Measurements from ENCODE around the gene RBM33.

RBM33 gene

GRCh38 chr7:155774947-155775346 is 130.5 kb downstream of the RBM33 start:
- DNase-seq (ENCODE audit: low read depth in 2 of 2), result no peak

DNA sequence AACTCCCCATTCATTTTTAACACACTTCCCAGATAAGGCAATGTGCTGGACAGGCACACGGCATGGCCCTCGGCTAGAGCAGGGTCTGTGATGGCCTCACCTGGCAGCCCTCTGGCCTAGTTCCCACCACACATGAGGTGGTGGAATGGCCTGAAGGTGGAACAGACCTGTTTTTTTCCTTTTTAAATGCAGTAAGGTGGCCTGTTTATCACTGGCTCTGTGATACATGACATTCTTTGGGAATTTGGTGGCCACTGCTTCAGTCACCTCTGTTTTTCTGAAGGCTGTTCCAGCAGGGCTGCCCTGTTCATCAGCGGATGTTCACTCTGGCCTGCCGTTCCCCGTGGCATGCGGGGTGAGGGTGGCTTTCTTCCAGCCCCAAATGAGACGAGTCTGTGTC is 131.2 kb downstream of the RBM33 start:
- no peak for DNase-seq (ENCODE audit: low read depth in 2 of 2)

DNA sequence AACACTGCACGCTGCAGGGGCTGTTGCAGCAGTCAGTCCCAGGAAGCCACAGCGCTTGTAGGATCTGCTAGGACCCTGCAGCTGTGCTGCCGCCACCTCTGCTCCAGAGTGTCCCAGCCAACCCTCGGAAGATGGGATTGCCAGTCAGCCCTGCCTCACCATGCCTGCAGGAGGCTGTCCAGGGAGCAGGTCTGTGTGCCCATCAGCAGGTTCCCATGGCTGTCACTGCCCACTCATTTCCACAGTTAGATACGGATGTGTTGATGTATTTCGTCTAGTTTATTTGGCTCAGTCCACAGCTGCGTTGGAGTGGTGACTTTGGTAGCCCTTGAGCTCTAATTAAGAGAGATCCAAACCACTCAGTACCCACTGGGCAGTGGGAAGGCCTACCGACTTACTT is 132.1 kb downstream of the RBM33 start:
- DNase-seq (ENCODE audit: low read depth in 2 of 2), result no peak

- DNase-seq (ENCODE audit: low read depth in 2 of 2), result no peak
Observed at GRCh38 chr7:155778349-155778748, 133.9 kb downstream of the RBM33 start.

- no peak for DNase-seq (ENCODE audit: low read depth in 2 of 2)
Observed at GRCh38 chr7:155780884-155781283, 136.4 kb downstream of the RBM33 start.

DNA sequence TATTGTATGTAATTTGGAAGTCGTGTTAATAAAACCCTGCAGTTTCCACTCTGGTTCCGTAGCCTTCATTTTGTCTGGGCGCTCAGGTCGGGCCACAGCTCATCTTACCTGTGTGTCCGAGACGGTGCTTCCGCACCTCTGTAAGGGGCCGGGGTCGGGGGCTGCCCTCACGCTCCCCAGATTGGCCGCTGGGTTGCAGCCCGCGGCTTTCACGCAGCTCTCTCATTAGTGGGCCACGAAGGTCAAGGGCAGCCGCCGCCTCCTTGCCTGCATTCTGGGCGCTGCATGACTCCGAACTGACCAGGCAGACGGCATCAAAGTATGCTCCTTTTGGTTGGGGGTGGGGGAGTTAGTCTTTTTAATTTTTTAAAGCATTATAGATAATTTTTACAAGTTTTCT is 137.0 kb downstream of the RBM33 start:
- DNase-seq (ENCODE audit: low read depth in 2 of 2), result no peak

DNA sequence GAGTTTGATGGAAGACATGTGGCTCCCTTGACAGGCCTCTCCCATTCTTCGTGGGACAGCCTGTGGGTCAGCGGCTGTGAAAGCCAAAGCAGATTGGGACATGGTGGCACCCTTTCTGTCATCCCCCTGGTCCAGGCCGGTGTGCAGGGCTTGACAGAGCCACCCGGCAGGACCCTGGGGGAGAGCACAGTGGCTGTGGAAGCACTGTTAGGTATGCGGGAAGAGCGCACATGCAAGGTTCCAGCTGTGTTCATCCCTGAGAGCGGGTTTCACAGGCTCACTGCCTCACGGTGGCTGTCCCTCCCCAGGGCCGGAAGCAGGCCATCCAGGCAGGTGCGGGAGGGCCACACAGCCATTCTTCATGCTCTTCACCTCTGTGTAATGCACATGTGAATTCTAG is 138.0 kb downstream of the RBM33 start:
- DNase-seq (ENCODE audit: low read depth in 2 of 2), result no peak

DNA sequence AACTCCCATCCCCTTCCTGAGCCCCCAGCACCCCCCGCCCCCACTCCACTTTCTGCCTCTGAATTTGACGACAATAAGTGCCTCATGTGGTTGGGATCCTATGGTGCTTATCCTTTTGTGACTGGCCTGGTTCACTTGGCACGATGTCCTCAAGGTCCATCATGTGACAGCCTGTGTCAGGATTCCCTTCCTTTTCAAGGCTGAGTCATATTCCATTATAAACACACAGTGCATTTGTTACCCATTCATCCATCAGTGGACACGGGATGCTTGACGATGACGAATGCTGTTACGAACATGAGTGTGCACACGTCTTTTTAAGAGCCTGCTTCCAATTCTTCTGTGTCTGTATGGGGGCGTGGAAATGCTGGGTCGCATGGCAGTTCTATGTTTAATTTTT is 141.1 kb downstream of the RBM33 start:
- no peak for DNase-seq (ENCODE audit: low read depth in 2 of 2)

DNA sequence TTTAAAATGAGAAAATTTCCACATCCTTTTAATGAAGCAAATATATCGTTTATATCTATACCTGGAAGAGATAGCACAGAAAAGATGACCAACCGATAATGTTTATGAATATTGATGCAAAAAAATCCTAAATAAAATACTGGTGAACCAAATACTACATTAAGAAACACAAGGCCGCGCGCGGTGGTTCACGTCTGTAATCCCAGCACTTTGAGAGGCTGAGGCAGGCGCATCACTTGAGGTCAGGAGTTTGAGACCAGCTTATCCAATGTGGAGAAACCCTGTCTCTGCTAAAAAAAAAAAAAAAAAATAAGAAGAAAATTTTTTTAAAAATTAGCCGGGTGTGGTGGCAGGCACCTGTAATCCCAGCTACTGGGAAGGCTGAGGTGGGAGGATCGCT is 142.0 kb downstream of the RBM33 start:
- DNase-seq (ENCODE audit: low read depth in 2 of 2), result no peak

DNA sequence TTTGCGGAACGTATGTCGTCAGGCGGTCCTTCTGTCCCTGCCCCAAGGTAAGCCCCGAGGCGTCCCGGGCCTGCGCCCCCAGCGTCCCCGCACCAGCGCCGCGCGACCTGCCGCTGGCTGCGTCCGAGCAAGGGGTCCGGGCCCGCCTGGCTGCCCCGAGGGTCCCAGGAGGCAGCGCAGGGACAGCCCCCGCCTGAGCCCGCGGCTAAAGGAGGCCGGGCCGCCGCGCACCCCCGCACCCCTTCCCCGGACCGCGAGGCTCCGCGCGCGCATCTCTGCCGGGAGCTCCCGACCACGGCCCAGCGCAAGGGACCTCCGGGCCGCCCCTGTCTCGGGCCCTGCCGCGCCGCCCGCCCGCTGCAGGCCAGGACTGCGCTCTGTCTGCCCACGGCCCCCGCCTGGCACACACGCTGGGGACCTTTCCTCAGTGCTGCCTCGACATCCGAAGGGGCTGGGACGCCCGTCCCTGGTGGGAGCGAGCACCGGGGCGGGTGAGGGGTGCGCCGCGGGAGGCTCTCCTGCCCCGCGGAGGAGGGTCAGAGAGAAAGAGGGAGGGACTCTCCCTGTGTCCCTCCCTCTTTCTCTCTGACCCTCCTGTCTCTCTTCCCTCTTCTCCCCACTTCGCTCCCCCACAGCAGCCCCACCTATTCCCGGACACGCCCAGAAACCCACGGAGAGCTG is 142.8 kb downstream of the RBM33 start:
- no peak for DNase-seq (ENCODE audit: low read depth in 2 of 2)

GRCh38 chr7:155788616-155789000 is 144.1 kb downstream of the RBM33 start:
- no peak for DNase-seq (ENCODE audit: low read depth in 2 of 2)

GRCh38 chr7:155789001-155789725 is 144.7 kb downstream of the RBM33 start:
- DNase-seq (ENCODE audit: low read depth in 2 of 2), result no peak

DNA sequence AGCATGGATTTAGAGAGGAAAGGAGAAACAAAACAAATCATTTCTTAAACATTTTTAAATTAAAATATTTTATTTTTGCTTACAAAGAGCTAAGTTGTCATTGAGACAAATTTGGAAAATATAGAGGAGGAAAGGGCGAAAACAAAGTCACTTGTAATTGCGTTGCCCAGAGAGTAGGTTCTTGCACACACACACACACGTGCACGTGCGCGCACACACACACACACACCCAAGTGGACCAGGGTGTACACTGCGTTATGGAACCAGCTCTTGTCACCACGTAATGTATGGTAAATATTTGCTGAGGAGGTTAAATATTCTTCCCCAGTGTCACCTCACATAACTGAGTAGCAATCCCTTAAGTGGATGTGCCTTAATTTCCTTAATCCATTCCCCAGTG is 146.2 kb downstream of the RBM33 start:
- DNase-seq (ENCODE audit: low read depth in 2 of 2), result no peak

DNA sequence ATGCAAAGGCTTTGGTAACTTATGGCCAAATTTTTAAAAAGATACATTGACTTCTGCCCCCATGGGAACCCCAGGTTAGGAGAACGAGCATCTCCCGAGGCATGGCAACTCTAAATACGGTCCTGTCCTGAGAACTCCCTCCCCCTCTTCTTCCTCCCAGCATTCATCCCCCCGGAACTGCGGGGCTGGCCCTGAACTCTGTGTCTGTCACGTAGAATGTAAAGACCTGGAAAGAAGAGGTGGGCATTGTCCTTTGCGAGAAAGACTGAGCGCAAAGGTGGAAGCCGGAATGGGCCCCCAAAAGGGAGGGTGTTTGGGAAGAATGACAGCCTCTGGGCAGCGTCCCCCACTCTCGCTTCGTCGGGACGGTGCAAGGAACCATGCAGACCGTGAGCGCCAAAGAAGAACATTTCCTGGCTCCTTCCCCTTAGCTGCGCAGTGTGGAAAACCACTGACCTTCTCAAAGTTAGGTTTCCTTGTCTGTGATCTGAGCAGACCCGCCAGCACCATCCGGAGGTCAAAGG is 146.8 kb downstream of the RBM33 start:
- no peak for DNase-seq (ENCODE audit: low read depth in 2 of 2)

- DNase-seq (ENCODE audit: low read depth in 2 of 2), result no peak
Observed at GRCh38 chr7:155791836-155792235, 147.4 kb downstream of the RBM33 start.

DNA sequence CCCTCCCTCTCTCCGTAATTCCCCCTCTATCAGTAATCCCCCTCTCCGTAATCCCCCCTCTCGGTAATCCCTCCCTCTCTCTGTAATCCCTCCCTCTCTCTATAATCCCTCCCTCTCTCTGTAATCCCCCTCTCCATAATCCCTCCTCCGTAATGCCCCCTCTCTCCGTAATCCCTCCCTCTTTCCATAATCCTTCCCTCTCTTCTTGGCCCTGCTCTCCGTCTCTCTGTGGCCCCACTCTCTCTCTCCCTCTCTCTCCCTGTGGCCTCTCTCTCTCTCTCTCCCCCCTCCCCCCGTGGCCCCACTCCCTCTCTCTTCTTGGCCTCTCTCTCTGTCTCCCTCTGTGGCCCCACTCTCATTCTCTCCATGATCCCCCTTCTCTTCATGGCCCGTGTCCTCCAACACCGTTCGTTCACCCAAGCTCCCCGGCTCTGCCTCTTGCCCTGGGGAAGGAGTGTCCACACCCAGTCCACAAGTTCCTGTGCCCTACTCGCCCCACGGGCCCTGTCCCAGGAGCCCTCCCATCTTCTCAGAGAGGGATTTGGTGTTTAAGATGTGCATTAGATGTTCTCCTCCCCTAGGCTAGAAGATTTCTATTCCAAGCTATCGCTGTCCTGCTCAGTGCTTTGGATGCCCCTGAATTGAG is 148.0 kb downstream of the RBM33 start:
- DNase-seq (ENCODE audit: low read depth in 2 of 2), result no peak

- DNase-seq (ENCODE audit: low read depth in 2 of 2), result no peak
Observed at GRCh38 chr7:155792999-155793560, 148.6 kb downstream of the RBM33 start.

DNA sequence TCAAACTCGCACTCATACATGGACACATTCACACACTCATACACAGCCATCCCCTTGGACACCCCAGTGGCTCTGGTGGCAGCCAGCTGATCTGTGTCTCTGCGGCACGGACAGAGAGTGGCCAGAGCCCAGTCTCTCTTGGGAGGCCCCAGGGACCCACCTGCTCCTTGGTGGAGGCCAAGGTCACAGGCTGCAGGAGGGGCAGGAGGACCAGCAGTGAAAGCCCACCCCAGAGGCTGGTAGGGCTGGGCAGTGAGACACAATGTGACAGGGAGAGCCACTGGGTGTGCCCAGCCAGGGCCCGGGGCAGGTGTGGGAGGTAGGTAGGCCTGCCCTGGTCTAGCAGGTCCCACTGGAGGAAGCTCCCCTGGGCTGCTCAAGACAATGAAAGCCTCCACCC is 149.3 kb downstream of the RBM33 start:
- no peak for DNase-seq (ENCODE audit: low read depth in 2 of 2)

DNA sequence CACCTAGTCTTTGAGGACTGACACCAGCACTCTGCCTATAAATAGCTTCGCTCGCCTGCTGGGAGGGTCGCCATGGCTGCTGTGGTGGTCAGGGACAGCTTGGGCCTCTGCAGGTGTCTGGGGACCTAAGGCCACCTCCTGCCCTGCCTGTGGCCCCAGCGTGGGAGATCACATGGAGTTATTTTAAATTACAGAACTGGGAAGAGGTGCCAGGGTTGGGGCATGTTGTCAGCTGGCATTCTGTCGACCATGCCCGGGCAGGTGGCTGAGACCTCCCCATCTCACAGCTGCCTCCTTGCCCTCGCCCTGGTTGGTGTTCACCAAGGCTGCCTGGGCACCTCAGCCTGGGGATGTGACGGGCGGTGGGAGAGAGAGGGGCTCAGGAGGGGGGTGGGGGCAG is 149.7 kb downstream of the RBM33 start:
- DNase-seq (ENCODE audit: low read depth in 2 of 2), result no peak

- no peak for DNase-seq (ENCODE audit: low read depth in 2 of 2)
Observed at GRCh38 chr7:155795401-155795800, 150.9 kb downstream of the RBM33 start.

DNA sequence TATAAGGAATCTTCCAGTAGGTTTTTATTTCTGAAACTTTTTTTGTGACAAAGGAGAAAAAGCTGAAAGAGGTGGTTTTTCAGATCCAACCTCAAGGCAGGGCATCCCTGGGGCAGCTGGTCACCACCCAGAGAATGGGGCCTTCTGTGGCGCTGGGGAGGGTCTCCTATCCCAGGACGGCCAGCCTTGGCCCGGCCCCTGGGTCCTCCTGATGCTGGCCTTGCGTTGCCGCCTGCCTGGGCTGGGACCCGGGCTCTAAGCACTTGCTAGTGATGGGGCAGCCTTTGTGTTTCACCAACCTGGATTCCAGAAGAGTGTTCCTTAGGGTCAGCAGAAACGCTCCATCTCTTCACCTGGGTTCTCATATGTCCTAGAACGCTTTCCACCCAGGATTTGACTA is 151.5 kb downstream of the RBM33 start:
- DNase-seq (ENCODE audit: low read depth in 2 of 2), result no peak

- DNase-seq (ENCODE audit: low read depth in 2 of 2), result peak; percentile 13 to 38
Observed at GRCh38 chr7:155796381-155797261, 152.2 kb downstream of the RBM33 start.
